CD4-positive, alpha-beta T cell (primary cell): ENCODE results near the gene CASP2. TPM values are rescaled to one million over a fixed set of nuclear protein-coding genes. Genes with fewer than 3 reads are reported as not detected.

Source experiments
- ATAC-seq: fragments of 200-7000 bp; cut with Tn5 transposase; one replicate; pipeline ENCODE4 v1.10.0; 2022; ENCODE audit warnings: mild to moderate bottlenecking; ENCODE audit not compliant: poor library complexity
- CTCF ChIA-PET: fragments of 350-600 bp; sonication (Branson Sonifier 250); formaldehyde crosslinking; loops from one replicate; lab custom pipeline; 2021; ENCODE audit warnings: antibody characterized with exemption, inconsistent platforms; lab: Charles Lee
- POLR2A ChIA-PET: fragments of 350-600 bp; sonication (Branson Sonifier 250); formaldehyde crosslinking; loops from one replicate; lab custom pipeline; 2021; ENCODE audit warnings: antibody characterized with exemption, inconsistent platforms; lab: Charles Lee
- DNase-seq, 14 experiments: peaks; one replicate each; pipeline ENCODE4 v3.0.0-alpha.2; 2013 to 2020; ENCODE audit warnings: mixed read lengths in 2 of 14
- H3K27ac ChIP-seq, 2 donors: one replicate each; pipeline versions ENCODE4 v1.5.1 to v1.7.0; 2013; ENCODE audit warnings: low read length in 2 of 2, low read depth in 1 of 2, mild to moderate bottlenecking in 1 of 2
- H3K27me3 ChIP-seq, 2 experiments: 1 replicate in 1 of 2; 2 replicates in 1 of 2; pipeline versions ENCODE4 v1.6.1 to v1.7.0; 2013; ENCODE audit warnings: low read length in 2 of 2, control low read depth in 1 of 2, mild to moderate bottlenecking in 1 of 2, moderate library complexity in 1 of 2; ENCODE audit not compliant: insufficient read depth in 2 of 2, control insufficient read depth in 1 of 2
- H3K36me3 ChIP-seq: one replicate; pipeline ENCODE4 v1.6.1; 2013; ENCODE audit warnings: low read length, control low read depth; ENCODE audit not compliant: insufficient read depth
- H3K4me1 ChIP-seq: one replicate; pipeline ENCODE4 v1.6.1; 2013; ENCODE audit warnings: low read length, control low read depth; ENCODE audit not compliant: insufficient read depth
- H3K4me3 ChIP-seq: one replicate; pipeline ENCODE4 v1.5.1; 2013; ENCODE audit warnings: mild to moderate bottlenecking, low read length, moderate library complexity
- H3K9me3 ChIP-seq, 2 experiments: 1 replicate in 1 of 2; 2 replicates in 1 of 2; pipeline versions ENCODE4 v1.6.1 to v1.7.0; 2013; ENCODE audit warnings: low read length in 2 of 2, mild to moderate bottlenecking in 2 of 2, control low read depth in 1 of 2, moderate library complexity in 1 of 2; ENCODE audit not compliant: control insufficient read depth in 1 of 2, insufficient read depth in 1 of 2
- H3K27ac Mint-ChIP-seq: one replicate; pipeline ENCODE4 v1.8.0; 2020; ENCODE audit warnings: mixed read lengths
- H3K27me3 Mint-ChIP-seq: one replicate; pipeline ENCODE4 v1.8.0; 2021; ENCODE audit warnings: mixed read lengths
- H3K36me3 Mint-ChIP-seq: one replicate; pipeline ENCODE4 v1.8.0; 2021; ENCODE audit warnings: low read depth, mixed read lengths
- H3K4me1 Mint-ChIP-seq: one replicate; pipeline ENCODE4 v1.8.0; 2021; ENCODE audit warnings: low read depth, mixed read lengths
- H3K4me3 Mint-ChIP-seq: one replicate; pipeline ENCODE4 v1.8.0; 2020; ENCODE audit warnings: mild to moderate bottlenecking, mixed read lengths
- H3K9me3 Mint-ChIP-seq: one replicate; pipeline ENCODE4 v1.8.0; 2020; ENCODE audit warnings: mixed read lengths
- intact Hi-C, 2 experiments: fragments of 100-400 bp; cut with DNase I in 1 of 2; cut with micrococcal nuclease in 1 of 2; formaldehyde crosslinking; loops; one replicate each; pipeline versions ENCODE4 v1.15.1 to v1.9.0; 2023 to 2025; cut with DNase I, micrococcal nuclease
- polyA plus RNA-seq, 2 donors: library from polyadenylated mRNA; unstranded; fragments of 120-200 nt; gene quantifications; one replicate each; pipeline ENCODE4 v1.2.1, GENCODE V29; 2013
- total RNA-seq, 174 experiments: library from RNA in 2 of 174; stranded (reverse) in 2 of 174; gene quantifications; one replicate each; pipeline ENCODE4 v1.2.3 and lab custom pipeline; 2021 to 2026
- TF ChIP-seq, protein P1 (sequence below): fragments of 200-600 bp; IDR thresholded peaks from one replicate; pipeline ENCODE4 v1.8.0; 2022; ENCODE audit warnings: antibody characterized with exemption, mild to moderate bottlenecking

CASP2 gene
- total RNA-seq (10 to 100 TPM; 19.1 to 21.9 TPM), total RNA-seq (lab: John Stamatoyannopoulos, UW) (13.9 to 140 (median 61.9) reads per million in 172 experiments)
- polyA plus RNA-seq (2013, experiment 1 of 2): 39.1 TPM
- 51.0 TPM for polyA plus RNA-seq (2013, experiment 2 of 2)

DNA sequence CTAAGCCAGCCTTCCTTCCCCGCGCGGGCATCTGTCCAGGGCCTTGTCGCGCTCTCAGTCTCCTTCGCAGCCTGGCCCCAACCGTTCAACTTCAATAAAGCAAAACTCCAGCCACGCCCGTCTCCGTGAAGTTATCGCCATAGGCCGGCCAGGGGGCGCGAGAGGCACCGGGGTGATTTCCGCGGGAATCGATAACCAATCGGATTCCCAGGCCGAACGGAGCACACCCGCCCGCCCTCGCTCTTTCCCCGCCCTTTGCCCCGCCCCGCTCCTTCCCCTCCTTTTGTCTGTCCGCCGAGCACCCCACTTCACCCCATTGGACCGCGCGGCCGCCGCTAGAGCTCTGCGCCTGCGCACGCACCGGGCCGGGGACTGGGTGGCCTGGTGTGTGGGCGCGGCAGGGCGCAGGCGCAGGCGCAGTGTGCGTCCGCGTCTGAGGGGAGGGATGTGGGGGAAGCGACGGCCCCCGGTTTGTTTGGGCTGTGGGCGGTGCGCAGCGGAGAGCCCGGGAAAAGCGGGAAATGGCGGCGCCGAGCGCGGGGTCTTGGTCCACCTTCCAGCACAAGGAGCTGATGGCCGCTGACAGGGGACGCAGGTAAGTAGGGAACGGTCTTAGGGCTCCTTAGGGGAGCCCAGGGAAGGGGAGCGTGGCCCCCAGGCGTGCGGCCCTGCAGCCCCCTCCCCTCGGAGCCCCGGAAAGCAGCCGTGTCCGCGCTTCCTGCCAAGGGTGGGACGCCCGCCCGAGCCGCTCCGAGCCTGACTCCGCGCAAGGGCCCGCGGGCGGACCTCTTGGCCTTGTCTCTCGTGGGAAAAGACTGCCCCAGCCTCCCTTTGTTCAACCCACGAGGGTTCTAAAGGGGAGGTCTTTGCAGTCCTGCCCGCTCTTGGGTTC lies at the start of gene CASP2:
Gene CASP2, plus strand, starts transcription at position 417 of the 892 bp plus-strand sequence. Its CDS starts 105 bp downstream, at position 522.
- no peaks in the 10 kb centered on the region for H3K27me3 ChIP-seq

GRCh38 chr7:143239813-143240212 lies 48.3 kb upstream of the CASP2 start:
- no peak overlapping the region for H3K4me3 Mint-ChIP-seq

More for the DNA sequence above, at the start of gene CASP2:
- ATAC-seq: peak; percentile 95
- peak within 1 kb of the TSS; percentile 95 for H3K4me3 ChIP-seq
- H3K4me3 Mint-ChIP-seq: peak within 1 kb of the TSS; percentile 96
- intact Hi-C loops: loop anchor here (1.0 to 10.0 kb wide), 4 partner anchors 25 to 433 kb away; partner anchors contain the start of genes EPHA1 (in 1 of the 2), EPHB6 (in 1 of the 2), GSTK1 (in 1 of the 2) and ZYX (in 1 of the 2)
- ChIA-PET POLR2A (interaction anchor here (0.6 to 3.6 kb wide), 27 partner anchors 9 to 480 kb away, joined by 3 to 32 read pairs (median 5); partner anchors contain the start of genes GSTK1 and ZYX), CTCF (interaction anchor here (0.7 to 1.9 kb wide), 9 partner anchors 21 to 92 kb away, joined by 3 to 5 read pairs (median 4); partner anchors contain the start of gene GSTK1)
- H3K9me3 Mint-ChIP-seq: no peaks in the 10 kb centered on the region
- peaks cover 42% of the 10 kb centered on the region for H3K36me3 Mint-ChIP-seq
- peaks cover 43% of the 10 kb centered on the region for H3K4me1 ChIP-seq
- H3K9me3 ChIP-seq: no peaks in the 10 kb centered on the region
- DNase-seq: peak; percentile 97 to 100 (median 99)
- peaks cover 28% of the 10 kb centered on the region for H3K36me3 ChIP-seq
- H3K27me3 Mint-ChIP-seq: no peaks in the 10 kb centered on the region
- TF ChIP-seq, protein P1, sequence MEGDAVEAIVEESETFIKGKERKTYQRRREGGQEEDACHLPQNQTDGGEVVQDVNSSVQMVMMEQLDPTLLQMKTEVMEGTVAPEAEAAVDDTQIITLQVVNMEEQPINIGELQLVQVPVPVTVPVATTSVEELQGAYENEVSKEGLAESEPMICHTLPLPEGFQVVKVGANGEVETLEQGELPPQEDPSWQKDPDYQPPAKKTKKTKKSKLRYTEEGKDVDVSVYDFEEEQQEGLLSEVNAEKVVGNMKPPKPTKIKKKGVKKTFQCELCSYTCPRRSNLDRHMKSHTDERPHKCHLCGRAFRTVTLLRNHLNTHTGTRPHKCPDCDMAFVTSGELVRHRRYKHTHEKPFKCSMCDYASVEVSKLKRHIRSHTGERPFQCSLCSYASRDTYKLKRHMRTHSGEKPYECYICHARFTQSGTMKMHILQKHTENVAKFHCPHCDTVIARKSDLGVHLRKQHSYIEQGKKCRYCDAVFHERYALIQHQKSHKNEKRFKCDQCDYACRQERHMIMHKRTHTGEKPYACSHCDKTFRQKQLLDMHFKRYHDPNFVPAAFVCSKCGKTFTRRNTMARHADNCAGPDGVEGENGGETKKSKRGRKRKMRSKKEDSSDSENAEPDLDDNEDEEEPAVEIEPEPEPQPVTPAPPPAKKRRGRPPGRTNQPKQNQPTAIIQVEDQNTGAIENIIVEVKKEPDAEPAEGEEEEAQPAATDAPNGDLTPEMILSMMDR: peak; percentile 57
- H3K4me1 Mint-ChIP-seq: peaks cover 65% of the 10 kb centered on the region
- H3K27ac Mint-ChIP-seq: peak within 1 kb of the TSS; percentile 88
- peak within 1 kb of the TSS; percentile 68 to 76 for H3K27ac ChIP-seq

More at GRCh38 chr7:143239813-143240212, 48.3 kb upstream of the CASP2 start:
- Mint-ChIP-seq H3K36me3 (peaks cover 11% of the 10 kb centered on the region), H3K4me1 (peaks cover 24% of the 10 kb centered on the region), H3K27me3 (peaks cover 12% of the 10 kb centered on the region), H3K9me3 (peaks cover 17% of the 10 kb centered on the region), H3K27ac (no peak overlapping the region)
- Histone ChIP-seq H3K36me3 (no peaks in the 10 kb centered on the region), H3K9me3 (peaks cover 6 to 24% of the 10 kb centered on the region in 2 experiments), H3K27ac (no peak overlapping the region), H3K4me1 (peaks cover 8% of the 10 kb centered on the region), H3K4me3 (no peak overlapping the region), H3K27me3 (peaks cover 0 to 6% of the 10 kb centered on the region in 2 experiments)
- peak in 3 of 14 experiments; percentile 18 to 51 (median 42) for DNase-seq
- TF ChIP-seq, protein P1: no peak
- intact Hi-C loops: loop anchor here (1.0 to 2.0 kb wide), 6 partner anchors 25 to 176 kb away; no protein-coding TSS in a partner anchor
- ChIA-PET POLR2A (interaction anchor here (0.8 to 2.2 kb wide), 14 partner anchors 11 to 178 kb away, joined by 3 to 21 read pairs (median 5); partner anchors contain the start of gene GSTK1), CTCF (interaction anchor here (0.8 to 3.4 kb wide), 26 partner anchors 10 to 176 kb away, joined by 3 to 92 read pairs (median 6); partner anchors contain the start of genes CASP2 and GSTK1)
- no peak for ATAC-seq
